Hematopoietic multipotent progenitor cell treated with erythropoietin and hydrocortisone succinate and interleukin-3 and kit ligand, for 17 days (in vitro differentiated cells): ENCODE results near the gene SYVN1.
"Not testable (repeated sequence)": the region's sequence is repeated elsewhere in the genome, so short reads cannot be mapped to it uniquely, and the experiment has no call there.

Source experiments
- DNase-seq: peaks from one replicate; pipeline ENCODE4 v3.0.0-alpha.2; 2015; ENCODE audit warnings: low spot score

SYVN1 gene

DNA sequence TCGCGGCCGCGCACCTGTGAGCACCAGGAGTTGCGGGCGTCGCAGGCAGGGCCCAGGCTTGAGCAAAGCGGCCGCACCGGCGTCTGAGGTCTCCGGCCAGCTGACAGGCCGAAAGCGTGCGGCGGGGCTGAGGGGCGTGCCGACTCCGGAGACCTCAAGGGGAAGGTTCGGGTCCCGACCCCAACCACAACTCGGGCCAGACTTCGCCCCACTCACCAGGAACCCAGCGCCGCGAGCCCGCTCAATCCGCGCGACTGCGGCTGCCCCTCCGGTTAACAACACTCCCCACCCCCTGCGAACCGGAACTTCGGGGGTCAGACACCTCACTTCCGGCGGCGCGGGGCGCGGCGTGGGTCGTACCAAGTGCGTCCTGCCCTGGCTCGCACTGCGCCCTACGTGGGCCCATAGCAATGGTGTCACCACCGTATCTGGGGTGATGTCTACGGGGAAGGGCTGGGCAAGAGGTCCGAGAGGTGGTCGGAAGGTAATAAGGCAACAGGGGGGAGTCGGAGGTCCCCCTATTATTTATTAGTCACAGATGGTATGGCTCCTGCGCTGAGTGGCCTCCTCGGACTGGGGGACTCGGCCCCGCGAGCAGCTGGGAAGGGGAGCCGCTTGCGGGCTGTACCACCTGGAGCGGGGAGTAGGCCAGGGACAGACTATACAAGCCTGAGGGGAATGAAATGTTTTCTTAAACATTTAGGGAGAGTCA is at the start of gene SYVN1:
Gene SYVN1, minus strand, starts transcription at position 280 of the 712 bp plus-strand sequence. CDS start 918 bp downstream, outside the sequence.
- peak; percentile 93 for DNase-seq

DNA sequence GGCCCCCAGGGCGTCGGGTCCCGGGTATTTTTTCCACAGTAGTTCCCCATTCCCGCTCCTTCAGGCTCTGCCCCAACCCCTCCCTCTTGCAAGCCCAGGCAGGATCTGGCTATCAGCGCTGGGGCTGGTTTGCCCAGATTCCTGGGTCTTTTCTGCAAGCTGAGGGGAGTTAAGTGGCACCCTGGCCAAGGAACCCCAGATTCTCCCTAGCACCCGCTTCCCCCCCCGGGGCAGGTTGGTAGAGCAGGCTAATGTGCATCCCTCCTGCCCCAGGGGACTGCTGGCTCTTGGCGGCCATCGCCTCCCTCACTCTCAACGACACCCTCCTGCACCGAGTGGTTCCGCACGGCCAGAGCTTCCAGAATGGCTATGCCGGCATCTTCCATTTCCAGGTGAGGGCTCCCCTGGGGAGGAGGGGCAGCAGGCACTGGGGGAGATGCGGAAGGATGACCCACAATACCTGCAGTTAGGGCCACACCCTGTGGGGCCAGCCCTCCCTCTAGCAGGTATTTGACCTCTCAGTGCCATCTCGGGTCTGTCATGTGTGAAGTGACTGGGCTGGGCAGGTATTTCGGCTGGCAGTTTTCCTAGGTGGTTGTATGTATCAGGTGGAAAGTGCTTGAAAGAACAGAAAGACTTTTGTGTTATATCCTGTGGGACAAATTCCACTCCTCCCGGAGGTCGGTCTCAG is 49.0 kb upstream of the SYVN1 start:
- DNase-seq, result no peak

DNA sequence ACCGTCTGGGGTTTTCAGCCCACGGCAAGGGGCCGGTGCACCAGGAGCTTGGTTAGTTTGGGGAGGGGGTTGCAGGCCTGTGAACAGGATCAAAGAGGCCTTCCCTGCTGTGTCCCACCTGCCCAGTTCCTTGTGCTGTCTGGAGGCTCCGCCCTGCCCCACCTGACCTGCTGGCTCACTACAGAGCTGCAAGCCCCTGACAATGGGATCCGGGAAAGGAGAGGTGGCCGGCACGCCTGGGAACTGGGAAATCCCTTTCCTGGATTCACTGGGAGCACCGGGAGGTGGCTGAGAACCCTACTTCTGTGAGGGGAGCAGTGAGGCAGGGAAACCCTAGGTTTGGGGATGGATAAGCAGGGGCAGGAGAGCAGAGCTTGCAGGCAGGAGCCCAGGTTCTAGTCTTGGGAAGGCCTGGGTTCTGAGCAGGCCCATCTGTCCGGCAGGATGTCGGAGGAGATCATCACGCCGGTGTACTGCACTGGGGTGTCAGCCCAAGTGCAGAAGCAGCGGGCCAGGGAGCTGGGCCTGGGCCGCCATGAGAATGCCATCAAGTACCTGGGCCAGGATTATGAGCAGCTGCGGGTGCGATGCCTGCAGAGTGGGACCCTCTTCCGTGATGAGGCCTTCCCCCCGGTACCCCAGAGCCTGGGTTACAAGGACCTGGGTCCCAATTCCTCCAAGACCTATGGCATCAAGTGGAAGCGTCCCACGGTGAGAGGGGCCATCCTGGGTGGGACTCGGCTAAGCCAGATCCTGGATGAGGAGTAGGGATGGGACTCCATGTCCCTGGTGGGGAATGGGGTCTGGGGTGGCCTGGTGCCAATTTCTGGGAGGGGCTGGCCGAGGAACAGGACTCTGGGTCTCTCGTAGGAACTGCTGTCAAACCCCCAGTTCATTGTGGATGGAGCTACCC is 48.2 kb upstream of the SYVN1 start:
- DNase-seq, result peak; percentile 55

DNA sequence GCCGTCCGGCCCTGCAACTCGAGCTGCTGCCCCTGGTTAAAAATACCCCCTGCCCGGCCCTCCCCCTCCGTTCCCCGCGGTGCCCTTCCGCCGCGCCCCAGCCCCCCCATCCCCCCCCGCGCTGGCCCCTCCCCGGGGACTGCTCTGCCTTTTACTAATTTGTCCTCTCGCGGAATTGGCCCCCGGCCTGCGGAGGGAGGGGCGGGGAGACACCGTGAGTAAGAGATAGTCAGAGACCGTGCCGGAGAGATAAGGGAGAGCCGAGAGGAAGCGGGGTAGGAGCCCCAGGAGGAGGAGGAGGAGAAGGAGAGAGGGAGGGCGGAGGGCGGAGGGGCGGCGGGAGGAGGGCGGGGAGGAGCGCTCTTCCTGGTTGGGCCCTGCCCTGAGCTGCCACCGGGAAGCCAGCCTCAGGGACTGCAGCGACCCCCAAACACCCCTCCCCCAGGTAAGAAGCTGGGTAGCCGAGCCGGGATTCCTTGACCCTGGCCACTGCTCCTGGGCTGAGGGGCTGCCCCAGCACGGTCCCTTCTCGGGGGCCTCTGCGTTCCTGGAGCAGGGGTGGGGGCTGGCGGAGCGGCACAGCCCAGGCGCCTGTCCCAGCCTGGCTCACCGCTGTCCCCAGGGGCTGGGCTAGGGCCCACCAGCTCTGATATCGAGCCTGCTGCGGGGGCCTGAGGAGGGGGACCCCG is 47.4 kb upstream of the SYVN1 start, which contains the start of gene CAPN1:
Gene CAPN1, plus strand, starts transcription at position 360 of the 689 bp plus-strand sequence. CDS start 774 bp downstream, outside the sequence.
- DNase-seq, result peak; percentile 96

DNA sequence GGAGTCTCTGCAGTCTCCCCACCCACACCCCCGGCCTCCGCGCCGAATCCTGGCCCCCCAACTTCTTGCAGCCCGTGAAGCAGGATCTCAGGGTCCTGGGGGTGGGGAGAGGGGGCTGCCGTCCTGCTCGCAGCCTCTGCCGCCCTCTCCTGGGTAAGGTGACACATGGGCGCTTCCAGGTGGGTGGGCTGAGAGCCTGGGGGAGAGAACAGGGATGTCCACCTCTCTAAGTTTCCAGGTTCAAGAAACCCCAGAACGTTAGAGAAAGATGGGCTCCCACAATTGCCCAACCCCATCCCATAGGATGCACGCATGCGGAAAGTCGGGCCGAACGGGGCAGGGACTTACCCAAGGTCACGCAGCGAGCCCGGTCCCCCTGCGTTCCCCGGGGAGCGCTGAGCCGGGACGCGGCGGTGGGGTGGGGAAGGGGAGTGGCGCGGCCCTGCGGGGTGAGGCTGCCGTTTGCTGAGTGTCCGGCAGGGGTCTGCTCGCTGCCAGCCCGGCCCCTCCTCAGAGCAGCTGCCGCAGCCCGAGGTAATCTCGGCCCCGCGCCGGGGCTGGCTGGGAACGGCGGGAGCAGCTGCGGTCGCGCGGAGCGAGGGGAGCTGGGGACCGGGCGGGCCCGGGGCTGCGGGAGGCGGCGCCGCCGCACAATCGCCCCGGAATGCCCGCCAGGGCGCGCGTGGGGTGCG is 46.7 kb upstream of the SYVN1 start:
- DNase-seq, result peak; percentile 71

DNA sequence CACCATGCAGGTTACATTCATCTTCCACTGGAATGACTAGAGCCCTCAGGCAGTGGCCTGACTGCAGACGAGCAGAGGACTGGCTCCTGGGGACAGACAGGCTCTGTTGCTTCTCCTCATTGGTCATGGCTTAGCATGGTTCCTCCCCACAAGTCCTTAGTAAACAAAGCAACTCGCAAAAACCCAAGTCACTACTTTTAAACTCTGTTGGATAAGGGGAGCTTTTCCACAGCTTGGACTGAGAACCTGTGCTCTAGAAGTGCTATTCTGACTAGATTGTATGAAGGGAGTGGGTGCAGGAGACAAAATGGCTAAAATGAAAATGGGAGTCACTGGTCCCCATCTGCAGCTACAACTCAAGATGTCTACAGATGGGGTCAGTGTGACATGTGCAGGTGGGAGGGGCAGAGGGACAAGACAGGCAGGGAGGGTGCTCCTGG is 40.3 kb upstream of the SYVN1 start:
- not testable (repeated sequence) for DNase-seq

DNA sequence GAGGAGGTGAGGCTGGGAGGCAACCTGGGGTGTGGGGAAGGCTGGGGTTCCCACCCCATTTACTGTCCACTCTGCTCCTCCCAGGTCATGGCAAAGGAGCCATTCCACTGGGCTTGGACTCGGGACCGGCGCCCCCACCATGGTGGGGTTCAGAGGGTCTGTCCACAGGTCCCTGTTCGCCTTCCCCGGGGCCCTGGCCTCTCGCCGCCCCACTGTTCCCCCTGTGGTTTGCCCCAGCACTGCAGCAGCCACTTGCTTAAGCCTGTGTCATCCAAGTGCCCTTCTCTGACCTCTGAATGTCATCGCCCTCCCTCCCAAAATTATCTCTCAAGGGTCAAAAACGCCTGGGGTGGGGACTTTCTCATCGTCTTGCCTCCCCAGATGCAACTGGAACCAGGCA is 38.3 kb upstream of the SYVN1 start:
- peak; percentile 46 for DNase-seq

DNA sequence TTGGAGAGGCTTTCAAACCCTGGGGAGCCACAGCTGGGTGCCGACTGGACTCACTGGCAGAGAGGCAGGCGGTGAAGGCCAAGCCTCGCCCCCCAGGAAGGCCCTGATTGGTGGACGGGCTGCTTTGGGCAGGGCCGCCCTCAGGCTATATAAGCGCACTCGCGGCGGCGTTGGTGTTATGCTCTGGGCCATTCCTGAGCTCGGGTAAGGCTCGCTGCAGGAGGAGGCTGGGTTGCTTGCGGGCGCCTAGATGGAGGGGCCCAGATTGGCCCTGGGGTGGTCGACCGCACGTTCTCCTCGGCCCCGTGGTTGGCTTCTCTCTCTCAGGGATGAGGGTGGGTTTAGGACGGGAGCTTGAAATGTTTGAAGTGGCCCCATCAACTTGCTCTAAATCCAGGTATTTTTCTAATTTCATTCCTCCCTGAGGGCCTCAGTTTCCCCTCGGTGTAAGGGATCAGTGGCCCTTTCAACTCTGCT is 35.8 kb upstream of the SYVN1 start, which contains the start of gene SPDYC:
Gene SPDYC, plus strand, starts transcription at position 176 of the 477 bp plus-strand sequence. CDS start 1,125 bp downstream, outside the sequence.
- DNase-seq, result peak; percentile 89

DNA sequence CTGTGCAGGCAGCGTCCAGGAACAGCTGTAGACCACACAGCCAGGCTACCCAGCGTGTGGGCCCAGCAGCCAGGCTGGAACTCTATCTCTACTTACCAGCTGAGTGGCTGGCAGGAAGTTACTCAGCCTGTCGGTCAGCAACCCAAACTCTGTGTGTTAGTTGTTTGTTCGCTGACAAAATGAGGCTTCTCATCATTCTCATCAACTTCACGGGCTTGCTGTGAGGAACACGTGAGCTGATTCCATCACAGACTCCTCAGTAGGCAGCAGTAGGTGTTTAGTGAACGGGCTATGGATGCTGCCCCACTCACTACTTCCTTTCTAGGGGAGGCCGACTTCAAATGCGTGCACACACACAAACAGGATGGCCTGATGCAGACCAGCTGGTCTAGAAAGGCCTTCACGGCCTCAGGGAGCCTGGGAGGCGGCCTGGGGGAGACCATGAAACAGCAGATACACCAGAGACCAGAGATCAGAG is 34.9 kb upstream of the SYVN1 start:
- peak; percentile 87 for DNase-seq

DNA sequence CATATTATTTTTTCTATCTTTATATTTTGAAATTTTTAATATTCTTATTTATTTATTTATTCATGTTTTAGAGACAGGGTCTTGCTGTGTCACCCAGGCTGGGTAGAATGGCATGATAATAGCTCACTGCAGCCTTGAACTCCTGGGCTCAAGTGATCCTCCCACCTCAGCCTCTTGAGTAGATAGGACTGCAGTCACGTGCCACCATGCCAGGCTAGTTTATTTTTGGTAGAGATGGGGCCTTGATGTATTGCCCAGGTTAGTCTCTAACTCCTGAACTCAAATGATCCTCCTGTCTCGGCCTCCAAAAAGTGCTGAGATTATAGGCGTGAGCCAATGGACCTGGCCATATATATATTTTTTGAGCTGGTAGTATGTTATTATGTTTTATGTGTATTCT is 33.3 kb upstream of the SYVN1 start:
- DNase-seq, result peak; percentile 59

DNA sequence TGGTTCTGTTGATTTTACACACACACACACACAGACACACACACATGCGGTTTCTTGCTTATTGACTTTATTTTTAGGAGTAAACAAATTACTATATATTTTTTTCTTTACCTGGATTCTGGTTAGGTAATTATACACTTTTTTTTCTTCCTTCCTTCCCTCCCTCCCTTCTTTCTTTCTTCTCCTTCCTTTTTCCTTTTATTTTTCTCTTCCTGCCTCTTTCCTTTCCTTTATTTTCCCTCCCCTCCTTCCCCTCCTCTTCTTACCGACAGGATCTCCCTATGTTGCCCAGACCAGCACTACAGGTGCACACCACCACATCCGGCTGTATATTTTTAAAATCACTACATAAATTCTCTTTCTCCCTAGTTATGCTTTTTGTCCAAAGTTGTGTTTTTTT is 32.6 kb upstream of the SYVN1 start:
- DNase-seq, result no peak

DNA sequence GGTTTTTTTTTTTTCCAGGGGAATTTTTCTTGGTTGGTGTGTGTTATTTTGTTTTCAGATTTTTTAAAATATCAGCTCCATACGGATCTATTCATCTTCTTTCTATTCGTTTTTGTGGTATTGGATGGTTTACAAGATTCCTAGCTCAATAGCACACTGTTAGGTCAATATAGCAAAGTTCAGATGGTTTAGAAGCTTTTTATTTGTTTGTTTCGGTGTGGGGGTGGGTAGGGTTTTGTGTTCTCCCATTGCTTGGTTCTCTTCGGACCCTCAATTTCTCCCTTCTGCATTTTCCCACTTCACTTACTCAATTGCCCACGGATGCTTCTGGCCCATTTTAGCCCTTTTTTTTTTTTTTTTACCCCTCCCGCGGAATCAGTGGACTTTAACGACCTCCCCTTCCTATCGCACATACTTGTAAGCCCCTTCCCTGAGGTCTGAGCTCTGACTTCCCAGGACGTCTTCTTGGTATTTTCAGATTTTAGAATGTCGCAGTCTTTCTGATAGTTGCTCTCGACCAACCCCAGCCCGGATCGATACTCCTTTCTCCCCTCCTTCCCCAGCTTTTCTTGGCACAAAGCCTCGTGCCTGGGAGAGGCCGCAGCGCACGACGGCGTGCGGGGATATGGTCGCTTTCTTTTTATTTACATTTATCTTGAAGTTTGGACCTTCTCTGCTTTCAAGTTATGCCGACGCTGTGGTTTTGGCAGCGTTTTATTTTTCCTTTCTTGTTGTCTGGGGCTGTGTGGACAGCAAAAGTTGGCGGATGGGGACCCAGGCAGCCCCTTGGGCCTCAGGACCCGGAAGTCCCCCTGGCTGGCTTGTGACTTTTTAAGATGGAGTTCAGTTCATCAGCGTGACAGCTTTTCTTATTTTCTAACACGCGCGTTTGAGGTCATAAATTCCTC is 31.3 kb upstream of the SYVN1 start:
- no peak for DNase-seq

DNA sequence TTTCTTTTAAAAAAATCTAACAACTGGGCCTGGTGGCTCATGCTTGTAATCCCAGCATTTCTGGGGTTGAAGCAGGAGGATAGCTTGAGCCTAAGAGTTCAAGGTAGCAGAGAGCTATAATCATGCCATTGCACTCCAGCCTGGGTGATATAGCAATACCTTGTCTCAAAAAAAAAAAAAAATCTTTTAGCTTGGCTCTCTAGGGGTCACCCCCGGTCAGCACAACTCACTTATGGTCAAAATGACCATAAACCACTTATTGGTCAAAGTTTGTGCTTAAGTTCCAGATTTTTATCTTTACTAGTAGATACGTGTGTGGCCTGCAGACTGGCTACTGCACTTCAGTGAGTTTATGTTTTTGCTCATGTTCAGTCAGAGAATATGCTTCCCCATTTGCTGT is 29.4 kb upstream of the SYVN1 start:
- no peak for DNase-seq

DNA sequence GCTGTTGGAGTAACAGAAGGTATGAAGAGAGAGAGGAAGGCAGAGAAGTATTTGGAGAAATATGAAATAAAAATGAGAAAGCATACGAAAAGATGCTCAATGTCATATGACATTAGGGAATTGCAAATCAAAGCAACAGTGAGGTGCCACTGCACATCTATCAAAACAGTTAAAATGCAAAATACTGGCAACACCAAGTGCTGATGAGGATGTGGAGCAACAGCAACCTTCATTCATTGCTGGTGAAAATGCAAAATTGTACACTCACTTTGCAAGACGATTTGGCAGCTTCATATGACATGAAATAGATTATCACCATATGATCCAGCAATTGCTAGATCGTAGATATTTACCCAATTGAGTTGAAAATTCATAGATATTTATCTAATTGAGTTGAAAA is 26.3 kb upstream of the SYVN1 start:
- no peak for DNase-seq

DNA sequence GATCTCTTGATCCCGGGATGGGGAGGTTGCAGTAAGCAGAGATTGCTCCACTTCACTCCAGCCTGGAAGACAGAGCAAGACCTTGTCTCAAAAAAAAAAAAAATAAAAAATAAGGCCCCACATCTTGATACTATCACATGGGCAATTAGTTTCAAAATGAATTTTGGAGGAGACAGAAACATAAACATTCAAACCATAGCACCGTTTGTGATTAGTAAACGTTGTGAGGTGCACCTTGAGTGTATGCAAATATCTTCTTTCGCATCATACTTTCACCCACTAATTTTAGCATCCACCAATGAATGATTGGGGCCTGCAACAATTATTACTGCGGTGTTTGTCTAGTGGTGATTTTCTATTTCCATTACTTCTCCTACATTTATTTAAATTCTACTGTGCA is 24.7 kb upstream of the SYVN1 start:
- no peak for DNase-seq

DNA sequence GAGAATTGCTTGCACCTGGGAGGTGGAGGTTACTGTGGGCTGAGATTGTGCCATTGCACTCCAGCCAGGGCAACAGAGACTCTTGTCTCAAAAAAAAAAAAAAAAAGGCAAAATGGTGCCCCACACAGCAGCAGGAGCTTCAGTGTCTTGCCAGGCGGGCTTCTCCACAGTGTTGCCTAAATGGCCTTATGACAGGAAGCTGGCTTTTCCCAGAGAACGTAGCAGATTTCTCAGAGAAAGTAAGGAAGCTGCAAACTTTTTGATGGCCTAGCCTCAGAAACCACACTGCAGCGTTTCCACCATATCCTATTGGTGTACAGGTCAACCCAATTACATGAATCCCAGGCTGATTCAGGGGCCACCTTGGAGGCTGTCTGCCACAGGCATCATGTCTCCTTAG is 23.0 kb upstream of the SYVN1 start:
- no peak for DNase-seq

DNA sequence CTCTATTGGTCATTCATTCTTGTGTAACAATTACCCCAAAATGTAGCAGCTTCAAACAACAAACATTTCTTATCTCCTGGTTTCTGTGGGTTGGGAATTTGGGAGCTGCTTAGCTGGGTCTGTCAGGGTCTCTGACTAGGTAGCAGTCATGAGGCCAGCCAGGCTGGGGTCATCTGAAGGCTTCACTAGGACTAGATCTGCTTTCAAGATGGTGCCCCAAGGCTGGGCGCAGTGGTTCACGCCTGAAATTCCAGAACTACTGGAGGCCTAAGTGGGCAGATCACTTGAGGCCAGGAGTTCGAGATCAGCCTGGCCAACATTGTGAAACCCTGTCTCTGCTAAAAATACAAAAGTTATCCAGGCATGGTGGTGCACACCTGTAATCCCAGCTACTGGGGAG is 22.6 kb upstream of the SYVN1 start:
- no peak for DNase-seq

DNA sequence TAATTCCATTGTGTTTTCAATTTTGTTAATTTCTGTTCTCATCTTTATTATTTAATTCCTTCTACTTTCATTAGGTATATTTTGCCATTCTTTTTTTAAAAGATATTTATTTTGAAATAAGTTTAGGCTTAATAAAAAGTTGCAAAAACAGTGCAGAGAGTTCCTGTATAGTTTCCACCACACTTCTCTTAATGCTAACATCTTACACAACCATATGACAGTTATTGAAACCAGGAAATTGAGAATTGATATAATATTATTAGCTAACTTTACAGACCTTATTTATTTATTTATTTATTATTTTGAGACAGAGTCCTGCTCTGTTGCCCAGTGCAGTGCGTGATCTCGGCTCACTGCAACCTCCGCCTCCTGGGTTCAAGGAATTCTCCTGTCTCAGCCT is 21.9 kb upstream of the SYVN1 start:
- no peak for DNase-seq

DNA sequence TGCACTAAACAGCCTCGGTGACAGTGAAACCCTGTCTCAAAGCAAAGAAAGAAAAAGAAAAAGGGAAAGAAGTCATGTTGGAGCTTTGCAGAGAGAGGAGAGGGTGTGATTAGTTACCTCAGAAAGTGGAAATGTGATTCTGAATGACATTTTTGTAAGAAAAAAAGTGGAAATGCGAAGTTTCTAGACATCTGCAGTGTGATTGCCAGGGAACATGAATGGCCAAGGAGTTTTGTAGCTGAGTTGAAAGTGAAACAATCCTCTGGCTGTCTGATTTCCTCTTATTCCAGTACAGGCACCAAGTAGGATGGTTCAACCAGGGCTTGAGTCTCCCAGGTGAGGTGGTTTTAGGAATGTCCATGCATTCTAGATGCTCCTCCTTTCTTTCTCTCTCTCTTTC is 17.8 kb upstream of the SYVN1 start:
- no peak for DNase-seq
